WERI-Rb-1 (cell line): ENCODE data around the gene DRD2.
"Not testable (repeated sequence)": the region's sequence is repeated elsewhere in the genome, so short reads cannot be mapped to it uniquely, and the experiment has no call there.

Experiments used
- DNase-seq: peaks from one replicate; pipeline ENCODE4 v3.0.0-alpha.2; 2020
- H3K27ac ChIP-seq: fragments of 250-450 bp; sonication (Bioruptor Pico); 2 replicates; pipeline ENCODE4 v1.5.1; 2020; ENCODE audit warnings: mild to moderate bottlenecking, moderate library complexity
- H3K27me3 ChIP-seq: fragments of 250-450 bp; sonication (Bioruptor Pico); 2 replicates; pipeline ENCODE4 v1.5.1; 2021; ENCODE audit warnings: mild to moderate bottlenecking, low read depth, moderate library complexity; ENCODE audit not compliant: insufficient read depth, severe bottlenecking
- H3K36me3 ChIP-seq: fragments of 250-450 bp; sonication (Bioruptor Pico); 2 replicates; pipeline ENCODE4 v1.5.1; 2020; ENCODE audit warnings: mild to moderate bottlenecking, moderate library complexity
- H3K4me3 ChIP-seq: 2 replicates; pipeline ENCODE4 v1.5.1; 2011; ENCODE audit warnings: low read depth, mild to moderate bottlenecking, control low read depth, low read length
- H3K9me3 ChIP-seq: fragments of 250-450 bp; sonication (Bioruptor Pico); 2 replicates; pipeline ENCODE4 v1.5.1; 2021; ENCODE audit warnings: mild to moderate bottlenecking, moderate library complexity; ENCODE audit not compliant: severe bottlenecking
- TF ChIP-seq, protein P1 (sequence below): IDR thresholded peaks from 2 replicates; pipeline ENCODE4 v1.5.1; 2011; ENCODE audit warnings: low read depth, mild to moderate bottlenecking, control low read depth, inconsistent platforms, low read length

Gene DRD2

DNA sequence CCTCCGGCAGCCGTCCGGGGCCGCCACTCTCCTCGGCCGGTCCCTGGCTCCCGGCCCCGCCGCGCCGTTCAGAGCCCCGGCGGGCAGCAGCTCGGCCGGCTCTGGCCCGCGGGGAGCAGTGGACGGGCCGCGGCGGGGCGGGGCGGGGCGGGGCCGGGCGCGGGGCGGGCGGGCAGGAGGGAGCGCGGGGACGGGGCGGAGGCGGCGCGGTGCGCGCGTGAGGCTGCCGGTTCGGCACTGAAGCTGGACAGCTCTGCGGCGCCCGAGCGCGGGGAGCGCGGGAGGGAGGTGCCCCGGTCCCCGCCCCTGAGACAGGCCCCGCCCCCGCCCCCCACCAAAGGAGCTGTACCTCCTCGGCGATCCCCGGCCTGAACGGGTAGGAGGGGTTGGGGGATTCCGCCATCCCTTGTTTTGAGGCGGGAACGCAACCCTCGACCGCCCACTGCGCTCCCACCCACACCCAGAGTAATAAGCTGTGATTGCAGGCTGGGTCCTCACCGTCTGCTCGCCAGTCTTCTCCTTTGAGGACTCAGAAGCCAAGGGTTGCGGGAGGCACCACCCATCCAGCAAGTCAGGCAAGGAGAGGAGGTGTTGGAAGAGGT, at the start of gene DRD2:
TSS of gene DRD2 (minus strand) at position 239 of the 602 bp plus-strand sequence. CDS start 50,747 bp downstream, outside the sequence.
- DNase-seq = peak; percentile 69
- TF ChIP-seq, protein P1, sequence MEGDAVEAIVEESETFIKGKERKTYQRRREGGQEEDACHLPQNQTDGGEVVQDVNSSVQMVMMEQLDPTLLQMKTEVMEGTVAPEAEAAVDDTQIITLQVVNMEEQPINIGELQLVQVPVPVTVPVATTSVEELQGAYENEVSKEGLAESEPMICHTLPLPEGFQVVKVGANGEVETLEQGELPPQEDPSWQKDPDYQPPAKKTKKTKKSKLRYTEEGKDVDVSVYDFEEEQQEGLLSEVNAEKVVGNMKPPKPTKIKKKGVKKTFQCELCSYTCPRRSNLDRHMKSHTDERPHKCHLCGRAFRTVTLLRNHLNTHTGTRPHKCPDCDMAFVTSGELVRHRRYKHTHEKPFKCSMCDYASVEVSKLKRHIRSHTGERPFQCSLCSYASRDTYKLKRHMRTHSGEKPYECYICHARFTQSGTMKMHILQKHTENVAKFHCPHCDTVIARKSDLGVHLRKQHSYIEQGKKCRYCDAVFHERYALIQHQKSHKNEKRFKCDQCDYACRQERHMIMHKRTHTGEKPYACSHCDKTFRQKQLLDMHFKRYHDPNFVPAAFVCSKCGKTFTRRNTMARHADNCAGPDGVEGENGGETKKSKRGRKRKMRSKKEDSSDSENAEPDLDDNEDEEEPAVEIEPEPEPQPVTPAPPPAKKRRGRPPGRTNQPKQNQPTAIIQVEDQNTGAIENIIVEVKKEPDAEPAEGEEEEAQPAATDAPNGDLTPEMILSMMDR = no peak
- no peaks in the 10 kb centered on the region for H3K27me3 ChIP-seq
- no peaks in the 10 kb centered on the region for H3K9me3 ChIP-seq
- peak within 1 kb of the TSS; percentile 59 for H3K27ac ChIP-seq
- H3K36me3 ChIP-seq = no peaks in the 10 kb centered on the region
- peak within 1 kb of the TSS; percentile 80 for H3K4me3 ChIP-seq

DNA sequence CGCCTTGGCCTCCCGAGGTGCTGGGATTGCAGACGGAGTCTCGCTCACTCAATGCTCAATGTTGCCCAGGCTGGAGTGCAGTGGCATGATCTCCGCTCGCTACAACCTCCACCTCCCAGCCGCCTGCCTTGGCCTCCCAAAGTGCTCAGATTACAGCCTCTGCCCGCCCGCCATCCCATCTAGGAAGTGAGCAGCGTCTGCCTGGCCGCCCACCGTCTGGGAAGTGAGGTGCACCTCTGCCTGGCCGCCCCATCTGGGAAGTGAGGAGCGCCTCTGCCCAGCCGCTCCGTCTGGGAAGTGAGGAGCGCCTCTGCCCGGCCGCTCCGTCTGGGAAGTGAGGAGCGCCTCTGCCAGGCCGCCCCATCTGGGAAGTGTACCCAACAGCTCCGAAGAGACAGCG, 48.7 kb upstream of the DRD2 start:
- DNase-seq, H3K36me3 ChIP-seq, H3K9me3 ChIP-seq, H3K27me3 ChIP-seq, H3K27ac ChIP-seq, H3K4me3 ChIP-seq: not testable (repeated sequence)

DNA sequence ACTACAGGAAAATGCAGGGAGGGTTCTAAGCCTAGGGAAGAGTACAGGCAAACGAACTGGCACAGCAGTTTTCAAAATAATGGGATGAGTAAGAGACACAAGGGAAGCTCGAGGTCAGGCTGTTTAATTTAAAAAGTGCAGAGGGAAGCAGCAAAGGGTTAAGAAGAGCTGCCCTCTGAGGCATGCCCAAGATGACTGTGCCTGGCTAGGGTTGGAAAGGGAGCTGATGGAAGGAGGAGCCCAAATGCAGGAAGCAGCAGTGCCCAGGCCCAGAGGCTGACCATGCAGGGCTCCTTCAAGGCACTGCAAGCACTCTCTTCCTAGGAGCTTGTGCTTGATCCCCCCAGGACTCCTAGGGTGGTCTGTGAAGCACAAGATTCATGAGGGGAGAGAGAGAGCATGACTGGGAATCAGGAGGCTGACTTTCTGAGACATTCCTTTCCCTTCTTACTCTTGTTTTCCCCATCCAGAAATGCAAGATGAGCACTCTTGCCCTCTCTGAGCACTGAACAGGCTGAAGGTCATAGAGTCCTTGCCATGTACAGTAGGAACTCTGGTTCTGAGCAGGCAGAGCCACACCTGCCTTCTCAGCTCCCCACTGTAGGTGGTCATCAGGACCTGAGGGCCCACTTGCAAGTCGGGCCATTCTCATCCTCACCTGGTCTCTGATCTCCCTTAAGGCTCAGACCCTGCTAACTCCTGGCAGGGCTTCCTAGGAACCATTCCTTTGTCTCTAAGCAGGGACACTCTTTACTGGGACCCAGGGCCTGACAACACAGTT, 46.7 kb upstream of the DRD2 start:
- H3K4me3 ChIP-seq = no peak overlapping the region
- DNase-seq = no peak
- TF ChIP-seq, protein P1 = no peak
- no peaks in the 10 kb centered on the region for H3K36me3 ChIP-seq
- no peaks in the 10 kb centered on the region for H3K9me3 ChIP-seq
- H3K27me3 ChIP-seq = no peaks in the 10 kb centered on the region
- H3K27ac ChIP-seq = no peak overlapping the region

DNA sequence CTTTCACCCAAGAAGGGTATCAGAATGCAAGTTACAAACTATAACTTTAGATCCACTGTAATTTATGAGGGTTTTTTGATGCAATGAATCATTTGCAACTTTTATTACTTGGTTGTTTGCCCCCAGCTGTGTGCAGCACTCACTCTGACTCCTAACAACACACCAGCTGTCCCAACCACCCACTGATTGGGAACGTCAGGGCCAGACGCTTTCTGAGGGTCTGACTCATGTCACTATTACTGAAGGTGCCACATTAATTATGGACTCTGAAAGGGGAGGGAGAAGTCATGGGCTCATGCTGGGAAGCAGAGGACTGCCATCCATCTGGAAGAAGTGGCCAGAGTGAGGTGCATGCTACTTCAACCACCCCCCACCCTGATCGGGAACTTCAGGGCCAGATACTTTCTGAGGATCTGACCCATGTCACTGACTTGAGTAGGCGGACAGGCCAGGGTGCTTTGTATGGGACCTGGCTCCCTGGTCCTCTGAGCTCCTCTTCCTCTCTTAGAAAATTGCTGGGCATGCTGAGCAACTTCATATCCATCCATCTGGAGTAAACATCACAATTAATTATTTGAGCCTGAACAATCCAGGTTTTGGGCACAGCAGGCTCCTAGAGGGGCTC, 44.9 kb upstream of the DRD2 start:
- Histone ChIP-seq H3K27me3 (no peaks in the 10 kb centered on the region), H3K9me3 (no peaks in the 10 kb centered on the region), H3K27ac (peak overlapping the region; percentile 51), H3K36me3 (no peaks in the 10 kb centered on the region), H3K4me3 (no peak overlapping the region)
- DNase-seq = no peak
- TF ChIP-seq, protein P1 = no peak

DNA sequence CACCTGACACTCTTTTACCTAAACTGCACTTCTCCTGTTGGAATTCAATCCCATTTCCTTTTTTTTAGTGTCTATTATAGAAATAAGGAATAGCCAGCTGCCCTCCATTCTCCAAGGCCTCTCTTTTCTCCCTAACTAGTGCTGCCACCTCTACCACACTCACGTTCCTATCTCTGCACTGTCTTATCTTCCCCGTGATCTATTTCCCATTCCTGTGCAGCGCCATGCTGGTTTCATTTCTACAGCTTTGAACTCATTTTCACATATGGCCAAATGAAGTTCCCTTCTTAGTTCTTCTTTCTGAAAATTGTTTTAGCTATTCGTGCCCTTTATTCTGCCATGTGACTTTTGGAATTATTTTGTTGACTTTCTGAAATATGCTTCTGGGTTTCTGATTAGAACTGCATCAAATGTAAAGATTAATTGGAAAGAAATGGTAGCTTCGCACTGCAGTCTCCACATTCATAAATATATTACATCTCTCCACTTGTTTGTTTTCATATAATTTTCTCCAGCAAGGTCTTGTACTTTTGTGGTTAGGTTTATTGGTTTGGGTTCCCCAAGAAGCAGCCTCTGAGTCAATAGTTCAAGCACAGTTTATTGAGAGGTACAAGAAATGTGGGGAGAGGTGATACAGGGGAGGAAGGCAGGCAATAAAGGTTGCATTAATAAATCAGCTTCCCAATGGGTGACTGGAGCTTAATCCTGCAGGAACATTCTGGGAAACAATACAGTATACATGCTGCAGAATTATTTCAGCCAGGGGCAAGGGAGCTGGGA, 43.7 kb upstream of the DRD2 start:
- Histone ChIP-seq H3K27ac (peak overlapping the region; percentile 51), H3K27me3 (no peaks in the 10 kb centered on the region), H3K4me3 (no peak overlapping the region), H3K9me3 (no peaks in the 10 kb centered on the region), H3K36me3 (no peaks in the 10 kb centered on the region)
- TF ChIP-seq, protein P1 = no peak
- DNase-seq = no peak

DNA sequence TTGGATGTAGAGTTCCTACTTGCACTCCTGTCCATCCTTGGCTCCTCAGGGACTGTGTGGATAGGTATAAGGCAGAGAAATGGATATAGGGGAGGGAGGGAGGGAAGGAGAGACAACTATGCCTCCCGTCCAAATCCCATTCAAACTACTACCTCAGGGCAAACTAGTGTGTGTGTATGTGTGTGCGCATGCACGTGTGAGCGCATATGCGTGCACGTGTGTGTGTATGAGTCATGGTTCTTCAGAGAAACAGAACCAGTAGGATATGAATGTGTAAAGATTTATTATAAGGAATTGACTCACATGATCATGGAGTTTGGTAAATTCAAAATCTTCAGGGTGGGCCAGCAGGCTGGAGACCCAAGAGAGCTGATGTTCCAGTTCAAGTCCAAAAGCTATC, 42.2 kb upstream of the DRD2 start:
- TF ChIP-seq, protein P1 = no peak
- Histone ChIP-seq H3K36me3 (no peaks in the 10 kb centered on the region), H3K9me3 (no peaks in the 10 kb centered on the region), H3K27me3 (no peaks in the 10 kb centered on the region), H3K4me3 (no peak overlapping the region), H3K27ac (no peak overlapping the region)
- no peak for DNase-seq
